ENCODE measurements around the gene ZNF883. TPM values are rescaled to one million over a fixed set of nuclear protein-coding genes. Genes with fewer than 3 reads are reported as not detected.

ZNF883 gene
- total RNA-seq, 1 donor = 7.2 TPM

GRCh38 chr9:112971415-112971814, 40.6 kb downstream of the ZNF883 start:
- no peak overlapping the region for H3K27ac ChIP-seq (ENCODE audit: low read depth, low read length)
- no peaks in the 10 kb centered on the region for H4K20me1 ChIP-seq (ENCODE audit: insufficient read depth, low read length)
- H3K4me1 ChIP-seq (ENCODE audit: insufficient read depth, low read length) = no peaks in the 10 kb centered on the region
- H3K4me3 ChIP-seq (ENCODE audit: insufficient read depth, low read length) = no peak overlapping the region
- no peaks in the 10 kb centered on the region for H3K36me3 ChIP-seq (ENCODE audit: insufficient read depth, low read length)
- H3K27me3 ChIP-seq (ENCODE audit: insufficient read depth, low read length) = no peaks in the 10 kb centered on the region
- H2AFZ ChIP-seq (ENCODE audit: low read length) = no peak overlapping the region
- H3K79me2 ChIP-seq (ENCODE audit: insufficient read depth, low read length) = no peaks in the 10 kb centered on the region
- H3K9me3 ChIP-seq (ENCODE audit: low read depth, low read length) = no peaks in the 10 kb centered on the region
- TF ChIP-seq CTCF (IDR thresholded peaks at IDR 0.05; ENCODE audit: extremely low read depth, low read depth, low read length) = peak; percentile 23
- DNase-seq (ENCODE audit: insufficient read length, low spot score, missing footprints) = no peak
- no peak overlapping the region for H3K4me2 ChIP-seq (ENCODE audit: insufficient read depth, low read length)

GRCh38 chr9:112970939-112971338, 41.1 kb downstream of the ZNF883 start:
- Histone ChIP-seq H3K27ac (ENCODE audit: low read depth, low read length) (no peak overlapping the region), H3K79me2 (ENCODE audit: insufficient read depth, low read length) (no peaks in the 10 kb centered on the region), H2AFZ (ENCODE audit: low read length) (no peak overlapping the region), H3K4me1 (ENCODE audit: insufficient read depth, low read length) (no peaks in the 10 kb centered on the region), H3K4me3 (ENCODE audit: insufficient read depth, low read length) (no peak overlapping the region), H3K36me3 (ENCODE audit: insufficient read depth, low read length) (no peaks in the 10 kb centered on the region), H3K4me2 (ENCODE audit: insufficient read depth, low read length) (no peak overlapping the region), H4K20me1 (ENCODE audit: insufficient read depth, low read length) (no peaks in the 10 kb centered on the region), H3K9me3 (ENCODE audit: low read depth, low read length) (no peaks in the 10 kb centered on the region), H3K27me3 (ENCODE audit: insufficient read depth, low read length) (no peaks in the 10 kb centered on the region)
- no peak for DNase-seq (ENCODE audit: insufficient read length, low spot score, missing footprints)
- peak; percentile 38 for TF ChIP-seq CTCF (IDR thresholded peaks at IDR 0.05; ENCODE audit: extremely low read depth, low read depth, low read length)

GRCh38 chr9:112969730-112970129, 42.3 kb downstream of the ZNF883 start:
- Histone ChIP-seq H3K36me3 (ENCODE audit: insufficient read depth, low read length) (no peaks in the 10 kb centered on the region), H4K20me1 (ENCODE audit: insufficient read depth, low read length) (no peaks in the 10 kb centered on the region), H2AFZ (ENCODE audit: low read length) (no peak overlapping the region), H3K27ac (ENCODE audit: low read depth, low read length) (no peak overlapping the region), H3K4me3 (ENCODE audit: insufficient read depth, low read length) (no peak overlapping the region), H3K9me3 (ENCODE audit: low read depth, low read length) (no peaks in the 10 kb centered on the region), H3K79me2 (ENCODE audit: insufficient read depth, low read length) (no peaks in the 10 kb centered on the region), H3K4me2 (ENCODE audit: insufficient read depth, low read length) (no peak overlapping the region), H3K4me1 (ENCODE audit: insufficient read depth, low read length) (no peaks in the 10 kb centered on the region), H3K27me3 (ENCODE audit: insufficient read depth, low read length) (no peaks in the 10 kb centered on the region)
- no peak for DNase-seq (ENCODE audit: insufficient read length, low spot score, missing footprints)
- TF ChIP-seq CTCF (IDR thresholded peaks at IDR 0.05; ENCODE audit: extremely low read depth, low read depth, low read length) = no peak

- no peaks in the 10 kb centered on the region for H3K9me3 ChIP-seq (ENCODE audit: low read depth, low read length)
- H4K20me1 ChIP-seq (ENCODE audit: insufficient read depth, low read length) = no peaks in the 10 kb centered on the region
- DNase-seq (ENCODE audit: insufficient read length, low spot score, missing footprints) = no peak
- H3K79me2 ChIP-seq (ENCODE audit: insufficient read depth, low read length) = no peaks in the 10 kb centered on the region
- TF ChIP-seq CTCF (IDR thresholded peaks at IDR 0.05; ENCODE audit: extremely low read depth, low read depth, low read length) = no peak
- no peak overlapping the region for H3K4me3 ChIP-seq (ENCODE audit: insufficient read depth, low read length)
- H3K27me3 ChIP-seq (ENCODE audit: insufficient read depth, low read length) = peaks cover 21% of the 10 kb centered on the region
- no peaks in the 10 kb centered on the region for H3K4me1 ChIP-seq (ENCODE audit: insufficient read depth, low read length)
- no peak overlapping the region for H3K27ac ChIP-seq (ENCODE audit: low read depth, low read length)
- no peak overlapping the region for H3K4me2 ChIP-seq (ENCODE audit: insufficient read depth, low read length)
- no peaks in the 10 kb centered on the region for H3K36me3 ChIP-seq (ENCODE audit: insufficient read depth, low read length)
- no peak overlapping the region for H2AFZ ChIP-seq (ENCODE audit: low read length)
Observed at GRCh38 chr9:112955550-112955949, 56.4 kb downstream of the ZNF883 start.
